HuH-7.5 (cell line): ENCODE data around the gene ELMOD3.
A peak's percentile ranks its signal among the peaks of the same experiment; 100 is the strongest.
"Not testable (repeated sequence)": the region's sequence is repeated elsewhere in the genome, so short reads cannot be mapped to it uniquely, and the experiment has no call there.

Experiments used
- DNase-seq: peaks from one replicate; pipeline ENCODE4 v3.0.0; 2011; ENCODE audit warnings: low spot score

Gene ELMOD3

DNA sequence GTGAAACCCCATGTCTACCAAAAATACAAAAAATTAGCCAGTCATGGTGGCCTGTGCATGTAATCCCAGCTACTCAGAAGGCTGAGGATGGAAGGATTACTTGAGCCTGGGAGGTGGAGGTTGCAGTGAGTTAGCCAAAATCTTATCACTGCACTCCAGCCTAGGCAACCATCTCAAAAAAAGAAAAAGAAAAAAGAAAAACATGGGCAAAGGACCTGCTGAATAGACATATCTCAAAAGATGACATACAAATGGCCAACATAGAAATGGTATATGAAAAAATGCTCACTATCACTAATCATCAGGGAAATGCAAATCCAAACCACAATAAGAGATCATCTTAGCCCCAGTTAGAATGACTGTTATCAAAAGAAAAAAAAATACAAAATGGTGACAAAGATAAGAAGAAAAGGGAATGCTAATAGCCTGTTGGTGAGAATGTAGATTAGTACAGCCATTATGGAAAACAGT lies 25.4 kb upstream of the ELMOD3 start:
- no peak for DNase-seq

GRCh38 chr2:85329701-85330100 lies 24.9 kb upstream of the ELMOD3 start:
- DNase-seq = not testable (repeated sequence)

DNA sequence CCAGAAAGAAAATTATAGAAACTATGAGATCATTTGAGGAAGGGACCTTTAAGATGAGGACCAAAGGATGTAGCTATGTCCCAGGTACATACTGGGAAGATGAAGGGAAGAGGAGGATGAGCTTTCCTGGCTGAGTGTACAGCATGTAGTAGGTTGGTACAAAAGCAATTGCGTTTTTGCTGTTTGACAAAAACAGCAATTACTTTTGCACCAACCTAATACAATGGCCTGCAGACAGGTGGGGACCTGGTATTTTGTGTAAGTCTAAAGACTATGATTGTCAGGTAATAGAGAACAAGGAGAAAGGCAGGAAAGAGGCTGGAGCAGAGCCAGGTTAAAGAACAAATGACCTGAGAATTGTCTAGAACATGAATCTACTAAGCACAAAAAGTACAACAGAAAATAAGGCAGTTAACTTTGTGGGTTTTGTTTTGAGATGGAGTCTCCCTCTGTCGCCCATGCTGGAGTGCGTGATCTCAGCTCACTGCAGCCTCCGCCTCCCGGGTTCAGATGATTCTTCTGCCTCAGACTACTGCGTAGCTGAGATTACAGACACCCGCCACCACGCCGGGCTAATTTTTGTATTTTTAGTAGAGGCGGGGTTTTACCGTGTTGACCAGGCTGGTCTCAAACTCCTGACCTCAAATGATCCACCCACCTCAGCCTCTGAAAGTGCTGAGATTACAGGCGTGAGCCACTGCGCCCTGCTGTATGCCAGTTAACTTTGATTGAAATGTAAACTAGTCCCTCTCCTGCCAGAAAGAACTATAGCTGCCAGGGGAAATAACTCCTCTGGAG lies 23.5 kb upstream of the ELMOD3 start:
- no peak for DNase-seq

- not testable (repeated sequence) for DNase-seq
Measured at GRCh38 chr2:85333877-85334276, 20.7 kb upstream of the ELMOD3 start.

DNA sequence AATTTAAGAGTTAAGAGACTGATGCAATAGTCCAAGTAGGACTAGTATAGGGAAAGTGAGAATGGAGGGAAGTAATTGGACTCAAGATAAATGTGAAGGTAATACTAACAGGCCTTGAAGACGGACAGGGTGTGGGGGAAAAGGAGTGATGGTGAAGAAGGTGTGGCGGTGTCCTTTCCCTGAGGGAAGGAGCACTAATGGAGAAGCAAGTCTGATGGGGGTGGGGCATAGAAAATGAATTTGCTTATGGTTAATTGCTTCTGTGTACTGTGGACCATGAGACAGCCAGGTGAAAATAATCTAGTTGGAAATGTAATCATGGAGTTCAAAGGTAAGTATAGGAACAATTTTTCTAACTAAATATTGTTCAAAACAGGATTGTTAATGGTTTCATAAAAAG lies 19.6 kb upstream of the ELMOD3 start:
- DNase-seq = no peak

GRCh38 chr2:85340034-85340892 lies 14.3 kb upstream of the ELMOD3 start:
- DNase-seq = no peak

- no peak for DNase-seq
Measured at GRCh38 chr2:85341269-85342029, 13.1 kb upstream of the ELMOD3 start.

- DNase-seq = no peak
Measured at GRCh38 chr2:85342156-85342555, 12.4 kb upstream of the ELMOD3 start.

DNA sequence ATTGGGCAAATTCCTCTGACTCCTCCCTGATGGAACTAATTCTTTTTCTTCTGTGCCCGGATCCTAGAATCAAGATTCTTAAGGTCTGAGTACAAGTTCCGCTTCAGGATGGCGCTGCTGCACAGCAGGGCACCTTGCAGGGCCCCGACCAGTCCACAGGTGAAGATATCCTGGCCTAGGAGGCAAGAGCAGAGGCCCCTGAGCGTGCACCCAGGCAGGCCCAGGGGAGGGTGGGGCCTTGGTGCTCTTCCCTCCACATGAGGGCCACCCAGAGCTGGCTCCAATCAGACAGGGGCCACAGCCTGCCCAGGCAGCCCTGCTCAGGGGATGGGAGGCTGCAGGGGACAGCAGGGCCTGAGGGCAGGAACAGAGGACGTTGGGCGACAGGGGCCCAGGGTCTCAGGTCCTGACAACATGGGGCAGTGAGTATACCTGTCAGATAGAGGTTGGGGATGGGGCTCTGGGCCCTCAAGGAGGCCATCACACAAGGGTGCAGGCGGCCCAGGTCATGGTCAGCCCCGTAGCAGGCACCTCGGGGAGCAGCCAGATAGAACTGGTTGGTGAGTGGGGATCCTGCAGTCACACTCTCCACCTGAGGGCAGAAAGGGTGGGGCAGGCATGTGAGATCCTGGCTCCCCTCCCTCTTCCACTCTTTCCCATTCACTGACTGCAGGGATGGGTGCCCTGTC lies 11.2 kb upstream of the ELMOD3 start:
- not testable (repeated sequence) for DNase-seq

DNA sequence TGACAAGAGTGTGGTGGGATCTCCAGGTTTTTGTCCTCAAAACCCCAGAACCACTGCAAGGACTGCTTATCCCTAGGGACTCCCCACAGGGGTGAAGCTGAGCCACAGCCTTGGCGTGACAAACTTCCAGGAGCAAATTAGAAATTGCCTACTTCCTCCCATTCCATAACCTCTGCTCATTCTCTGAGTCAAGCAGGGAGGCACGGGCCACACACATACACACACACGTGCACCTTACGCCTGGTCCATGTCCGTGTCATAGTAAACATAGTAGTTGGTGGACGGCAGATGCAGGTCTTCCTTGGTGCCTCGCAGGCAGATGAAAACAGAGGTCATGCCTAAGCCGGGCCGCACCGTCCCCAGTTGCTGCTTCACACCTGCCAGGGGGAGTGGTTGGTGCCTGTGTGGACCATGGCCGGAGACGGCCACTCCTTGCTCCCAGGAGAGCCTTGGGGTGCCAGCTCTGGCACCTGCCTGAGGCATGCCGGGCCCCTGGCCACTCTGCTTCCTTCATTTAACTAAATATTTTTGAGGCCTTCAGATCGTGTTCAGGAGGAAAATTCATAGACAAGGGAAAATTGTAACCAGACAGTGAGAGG lies 10.1 kb upstream of the ELMOD3 start:
- no peak for DNase-seq

GRCh38 chr2:85347599-85347998 lies 7.0 kb upstream of the ELMOD3 start:
- no peak for DNase-seq

GRCh38 chr2:85353876-85354285 lies 688 bp upstream of the ELMOD3 start:
- DNase-seq = peak; percentile 46

DNA sequence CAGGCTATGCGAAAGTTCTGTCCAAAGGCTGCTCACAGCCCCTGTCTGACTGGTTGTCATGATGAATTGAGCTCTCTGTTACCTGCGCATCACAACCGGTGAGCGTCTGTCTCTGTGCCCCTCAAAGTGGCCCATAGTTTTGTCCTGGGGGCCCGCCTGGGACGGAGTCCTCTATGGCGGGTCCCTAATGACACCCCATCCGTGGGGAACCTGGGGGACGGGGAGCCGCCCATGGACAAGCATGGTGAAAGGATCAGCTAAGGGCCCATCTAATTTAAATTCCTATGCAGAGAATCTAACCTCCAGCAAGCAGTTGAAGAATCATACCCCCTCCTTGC lies 473 bp downstream of the ELMOD3 start:
- no peak for DNase-seq

DNA sequence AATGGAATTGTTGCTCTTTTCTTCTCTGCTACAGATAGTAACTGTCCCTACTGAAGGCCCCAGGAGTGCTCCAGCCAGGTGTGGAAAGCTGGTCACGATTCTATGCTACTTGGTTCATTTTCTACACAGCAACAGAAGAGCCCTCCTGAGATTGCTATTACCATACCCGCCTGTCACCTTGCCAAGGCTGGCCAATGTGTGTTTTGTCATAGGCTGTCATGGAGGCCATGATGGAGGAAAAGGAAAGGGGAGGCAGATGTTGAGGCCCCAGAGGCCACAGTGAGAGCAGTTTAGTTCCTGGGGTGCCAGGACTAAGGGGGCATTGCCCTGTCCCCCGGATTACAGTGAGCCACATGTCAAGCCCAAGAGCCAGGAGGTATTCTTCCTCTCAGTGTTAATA lies 952 bp downstream of the ELMOD3 start:
- DNase-seq = no peak

DNA sequence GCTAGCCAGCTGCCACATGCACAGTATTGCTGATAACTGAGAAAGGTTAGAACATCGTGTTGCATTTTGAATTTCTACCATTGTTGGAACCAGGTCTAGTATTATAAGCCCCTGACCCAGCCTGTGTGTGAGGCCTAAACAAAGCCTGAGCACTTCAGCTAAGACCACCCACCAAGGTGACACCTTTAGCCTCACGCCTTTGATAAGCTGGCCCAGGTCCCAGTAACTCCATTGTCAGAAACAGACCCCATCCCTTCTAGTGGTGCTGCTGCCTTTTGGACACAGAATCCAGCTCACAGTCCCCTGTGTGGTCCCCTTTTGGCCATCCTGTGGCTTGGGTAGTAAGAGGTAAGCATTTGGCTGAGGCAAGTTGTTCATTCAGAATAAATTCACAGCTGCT lies 1.6 kb downstream of the ELMOD3 start:
- no peak for DNase-seq

- DNase-seq = no peak
Measured at GRCh38 chr2:85357736-85358135, 3.2 kb downstream of the ELMOD3 start.

- not testable (repeated sequence) for DNase-seq
Measured at GRCh38 chr2:85362653-85363387, 8.3 kb downstream of the ELMOD3 start.

DNA sequence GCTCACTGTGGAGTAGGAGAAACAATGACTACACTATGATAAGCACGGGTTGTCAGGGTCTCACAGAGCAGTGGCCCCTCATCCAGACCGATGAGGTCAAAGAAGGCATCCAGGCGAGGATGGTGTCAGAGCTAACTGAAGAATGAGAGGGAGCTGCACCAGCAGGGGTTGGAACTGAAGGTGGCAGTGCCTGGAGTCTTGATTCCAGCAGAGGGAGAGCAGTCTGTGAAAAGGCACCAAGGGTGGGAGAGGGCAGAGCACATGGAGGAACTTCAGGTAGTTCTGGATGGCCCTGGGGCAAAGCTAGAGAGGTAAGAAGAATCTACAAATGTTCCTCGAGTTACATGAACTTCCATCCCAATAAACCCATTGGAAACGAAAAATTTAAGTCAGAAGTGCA lies 12.6 kb downstream of the ELMOD3 start:
- no peak for DNase-seq

- no peak for DNase-seq
Measured at GRCh38 chr2:85368921-85369320, 14.4 kb downstream of the ELMOD3 start.

GRCh38 chr2:85369500-85369899 lies 14.9 kb downstream of the ELMOD3 start:
- no peak for DNase-seq

DNA sequence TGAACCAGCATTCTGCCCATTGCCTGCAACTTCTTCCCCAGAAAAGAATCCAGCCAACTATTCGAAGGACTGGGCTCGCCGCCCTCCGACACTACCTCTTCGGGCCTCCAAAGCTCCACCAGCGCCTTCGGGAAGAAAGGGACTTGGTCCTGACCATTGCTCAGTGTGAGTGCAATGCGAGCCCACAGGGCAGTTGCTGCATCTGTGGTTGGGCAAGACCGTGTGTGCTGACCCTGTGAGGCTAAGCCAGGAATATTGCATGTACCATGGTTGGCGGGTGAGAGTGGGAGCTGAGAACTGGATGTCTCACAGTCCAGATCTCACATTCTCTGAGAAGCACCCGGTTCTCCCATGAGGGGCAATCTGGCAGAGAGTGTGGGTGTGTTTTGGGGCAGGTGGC lies 16.5 kb downstream of the ELMOD3 start:
- no peak for DNase-seq
